GM12872 (cell line): ENCODE measurements around the gene PSTPIP1.

ENCODE experiments used
- TF ChIP-seq, protein P1 (sequence below): IDR thresholded peaks from 3 replicates; pipeline ENCODE4 v1.5.1; 2011; ENCODE audit warnings: low read depth, mild to moderate bottlenecking, low read length, moderate library complexity; ENCODE audit not compliant: insufficient read depth

The PSTPIP1 gene

GRCh38 chr15:77023576-77024272, 28.8 kb downstream of the PSTPIP1 start:
- TF ChIP-seq, protein P1, sequence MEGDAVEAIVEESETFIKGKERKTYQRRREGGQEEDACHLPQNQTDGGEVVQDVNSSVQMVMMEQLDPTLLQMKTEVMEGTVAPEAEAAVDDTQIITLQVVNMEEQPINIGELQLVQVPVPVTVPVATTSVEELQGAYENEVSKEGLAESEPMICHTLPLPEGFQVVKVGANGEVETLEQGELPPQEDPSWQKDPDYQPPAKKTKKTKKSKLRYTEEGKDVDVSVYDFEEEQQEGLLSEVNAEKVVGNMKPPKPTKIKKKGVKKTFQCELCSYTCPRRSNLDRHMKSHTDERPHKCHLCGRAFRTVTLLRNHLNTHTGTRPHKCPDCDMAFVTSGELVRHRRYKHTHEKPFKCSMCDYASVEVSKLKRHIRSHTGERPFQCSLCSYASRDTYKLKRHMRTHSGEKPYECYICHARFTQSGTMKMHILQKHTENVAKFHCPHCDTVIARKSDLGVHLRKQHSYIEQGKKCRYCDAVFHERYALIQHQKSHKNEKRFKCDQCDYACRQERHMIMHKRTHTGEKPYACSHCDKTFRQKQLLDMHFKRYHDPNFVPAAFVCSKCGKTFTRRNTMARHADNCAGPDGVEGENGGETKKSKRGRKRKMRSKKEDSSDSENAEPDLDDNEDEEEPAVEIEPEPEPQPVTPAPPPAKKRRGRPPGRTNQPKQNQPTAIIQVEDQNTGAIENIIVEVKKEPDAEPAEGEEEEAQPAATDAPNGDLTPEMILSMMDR, result no peak

- TF ChIP-seq, protein P1, result peak; percentile 94
These were observed 29.6 kb downstream of the PSTPIP1 start for GRCh38 chr15:77024273-77025082.

GRCh38 chr15:77025083-77025901, 30.4 kb downstream of the PSTPIP1 start:
- TF ChIP-seq, protein P1, result no peak

DNA sequence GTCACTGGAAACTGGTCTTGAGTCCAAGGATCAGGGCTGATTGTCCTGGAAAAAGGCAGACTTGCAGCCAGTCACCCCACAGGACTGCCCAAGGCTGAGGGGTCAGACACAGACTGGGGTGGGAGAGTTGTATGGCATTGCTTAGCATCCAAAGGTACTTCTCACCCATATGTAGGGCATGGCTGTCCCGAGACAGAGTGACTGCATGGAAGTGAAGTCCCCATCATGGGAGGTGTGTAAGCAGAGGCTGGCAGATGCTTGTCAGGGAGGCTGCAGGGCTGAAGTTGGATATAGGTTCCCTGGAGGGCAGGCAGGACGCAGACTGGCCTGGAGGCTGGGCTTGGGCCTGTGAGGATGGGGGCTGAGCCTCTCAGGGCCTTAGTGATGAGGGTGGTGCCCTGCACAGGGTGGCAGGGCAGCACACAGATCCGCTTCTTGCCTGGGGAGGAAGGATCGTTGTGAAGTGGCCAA, 31.1 kb downstream of the PSTPIP1 start:
- TF ChIP-seq, protein P1, result no peak

GRCh38 chr15:77026501-77027110, 31.7 kb downstream of the PSTPIP1 start:
- TF ChIP-seq, protein P1, result no peak

GRCh38 chr15:77027111-77027696, 32.3 kb downstream of the PSTPIP1 start:
- TF ChIP-seq, protein P1, result no peak
